HL-60 (cell line): Measurements from ENCODE around the gene CNN3.
"Not testable (repeated sequence)": the region's sequence is repeated elsewhere in the genome, so short reads cannot be mapped to it uniquely, and the experiment has no call there.

Experiments used
- DNase-seq, 2 experiments: peaks; one replicate each; pipeline ENCODE4 v3.0.0-alpha.2; 2010 to 2020; ENCODE audit warnings: low read depth in 1 of 2, low spot score in 1 of 2
- H3K27ac ChIP-seq: fragments of 250-450 bp; sonication (Bioruptor Pico); replicated peaks from 2 replicates; pipeline ENCODE4 v1.5.1; 2020; ENCODE audit warnings: mild to moderate bottlenecking, moderate library complexity
- H3K27me3 ChIP-seq: fragments of 250-450 bp; sonication (Bioruptor Pico); 2 replicates; pipeline ENCODE4 v1.5.1; 2021; ENCODE audit warnings: mild to moderate bottlenecking, moderate library complexity; ENCODE audit not compliant: insufficient read depth, poor library complexity, severe bottlenecking
- H3K4me3 ChIP-seq: replicated peaks from 2 replicates; pipeline ENCODE4 v1.5.1; 2011; ENCODE audit warnings: mild to moderate bottlenecking, control low read depth, low read length; ENCODE audit not compliant: insufficient read depth
- CTCF ChIP-seq: IDR thresholded peaks from one replicate; pipeline ENCODE4 v1.5.1; 2011; ENCODE audit warnings: low read length, control low read depth, inconsistent platforms; ENCODE audit not compliant: insufficient read depth
- GABPA ChIP-seq: IDR thresholded peaks from 2 replicates; pipeline ENCODE4 v1.6.1; 2012; ENCODE audit warnings: low read depth
- POLR2AphosphoS5 ChIP-seq: IDR thresholded peaks from 2 replicates; pipeline ENCODE4 v1.6.1; 2012; ENCODE audit warnings: low read depth
- REST ChIP-seq: IDR thresholded peaks from 2 replicates; pipeline ENCODE4 v1.6.1; 2012; ENCODE audit warnings: low read depth; ENCODE audit not compliant: insufficient replicate concordance
- SPI1 ChIP-seq: IDR thresholded peaks from 2 replicates; pipeline ENCODE4 v1.6.1; 2012; ENCODE audit warnings: low read depth, mild to moderate bottlenecking, borderline replicate concordance

CNN3 gene

GRCh38 chr1:94946886-94947285, 20.0 kb upstream of the CNN3 start:
- TF ChIP-seq SPI1 (peak; percentile 56; the same call in 1 of the 2 replicates), GABPA (no peak)
- H3K27ac ChIP-seq, result no peak overlapping the region
- H3K4me3 ChIP-seq, result no peak overlapping the region
- H3K27me3 ChIP-seq, result no peaks in the 10 kb centered on the region
- no peak for DNase-seq

GRCh38 chr1:94942171-94943128, 15.5 kb upstream of the CNN3 start:
- Histone ChIP-seq H3K27me3 (no peaks in the 10 kb centered on the region), H3K4me3 (no peak overlapping the region), H3K27ac (no peak overlapping the region)
- TF ChIP-seq REST (no peak), SPI1 (no peak), POLR2AphosphoS5 (no peak), GABPA (no peak), CTCF (no peak)
- DNase-seq, result no peak

- H3K4me3 ChIP-seq, H3K27ac ChIP-seq, DNase-seq, H3K27me3 ChIP-seq: not testable (repeated sequence)
These were observed 14.6 kb upstream of the CNN3 start for GRCh38 chr1:94941480-94941879.

GRCh38 chr1:94940738-94941137, 13.8 kb upstream of the CNN3 start:
- Histone ChIP-seq H3K4me3 (no peak overlapping the region), H3K27me3 (no peaks in the 10 kb centered on the region), H3K27ac (no peak overlapping the region)
- DNase-seq, result no peak
- TF ChIP-seq POLR2AphosphoS5, result no peak
- TF ChIP-seq GABPA, result no peak
- TF ChIP-seq CTCF, result no peak
- no peak for TF ChIP-seq SPI1

- no peak overlapping the region for H3K27ac ChIP-seq
- no peak for TF ChIP-seq SPI1
- TF ChIP-seq CTCF, result no peak
- TF ChIP-seq GABPA, result no peak
- peaks cover 3% of the 10 kb centered on the region for H3K27me3 ChIP-seq
- H3K4me3 ChIP-seq, result no peak overlapping the region
- no peak for DNase-seq
These were observed 10.9 kb upstream of the CNN3 start for GRCh38 chr1:94937820-94938219.
